Stomach (tissue), 9 donors: ENCODE measurements around the gene DMRT3. TPM values are rescaled to one million over a fixed set of nuclear protein-coding genes. Genes with fewer than 3 reads are reported as not detected.

ENCODE experiments used
- DNase-seq, 2 donors: peaks; one replicate each; pipeline versions ENCODE4 v3.0.0 to v3.0.0-alpha.2; 2013 to 2019
- H3K27ac ChIP-seq, 5 donors: fragments of 200-600 bp in 4 of 5; sonication (generic) in 4 of 5; one replicate each; pipeline ENCODE4 v1.5.1; 2013 to 2019; ENCODE audit warnings: mild to moderate bottlenecking in 1 of 5, moderate library complexity in 1 of 5
- H3K27me3 ChIP-seq, 3 donors: fragments of 200-600 bp; sonication (generic); one replicate each; pipeline ENCODE4 v1.5.1; 2017 to 2019; ENCODE audit warnings: mixed run types in 1 of 3
- H3K36me3 ChIP-seq, 4 donors: fragments of 200-600 bp; sonication (generic); 1 replicate in 3 of 4; 2 replicates in 1 of 4; pipeline ENCODE4 v1.5.1; 2016 to 2019
- H3K4me1 ChIP-seq, 4 donors: fragments of 200-600 bp; sonication (generic); one replicate each; pipeline ENCODE4 v1.5.1; 2016 to 2019
- H3K4me3 ChIP-seq, 4 donors: fragments of 200-600 bp; sonication (generic) in 3 of 4; one replicate each; pipeline ENCODE4 v1.5.1; 2016 to 2019; ENCODE audit warnings: mild to moderate bottlenecking in 1 of 4
- H3K9me3 ChIP-seq, 4 donors: fragments of 200-600 bp; sonication (generic); one replicate each; pipeline ENCODE4 v1.5.1; 2016 to 2019
- EP300 ChIP-seq: sonication (generic); formaldehyde crosslinking; IDR thresholded peaks from one replicate; pipeline ENCODE4 v1.6.1; 2017; ENCODE audit warnings: antibody characterized with exemption
- POLR2A ChIP-seq, 4 donors: fragments of 450-650 bp; IDR thresholded peaks; one replicate each; pipeline ENCODE4 v1.6.1; 2016; ENCODE audit warnings: antibody characterized with exemption in 4 of 4, control low read depth in 2 of 4, mild to moderate bottlenecking in 1 of 4, moderate library complexity in 1 of 4
- POLR2AphosphoS5 ChIP-seq, 3 donors: sonication (generic); formaldehyde crosslinking; IDR thresholded peaks; one replicate each; pipeline ENCODE4 v1.6.1; 2016; ENCODE audit warnings: antibody characterized with exemption in 3 of 3
- WGBS, 5 donors: extraction: QIAGEN DNeasy Blood & Tissue Kit in 3 of 5; methylation state at CpG; one replicate each; pipeline versions ENCODE4 v1.1.5 to v1.1.7; 2013 to 2018; 5-methylcytosine and 5-hydroxymethylcytosine counted together
- intact Hi-C: fragments of 100-400 bp; cut with DNase I; formaldehyde crosslinking; loops from one replicate; pipeline ENCODE4 v1.15.1; 2023; ENCODE audit warnings: low total_unique reads
- polyA plus RNA-seq, 3 donors: library from polyadenylated mRNA; stranded (reverse); fragments of 200-250 nt; gene quantifications; one replicate each; pipeline ENCODE4 v1.2.3, GENCODE V29; 2013
- total RNA-seq, 5 donors: library from RNA; depleted of rRNA; stranded (reverse); fragments of >200 nt; gene quantifications; one replicate each; pipeline versions ENCODE4 v1.1.0 to v1.2.3, GENCODE V29; 2014 to 2016
- TF ChIP-seq, protein P1 (sequence below), 7 experiments: fragments of 450-650 bp in 4 of 7; fragments of 200-600 bp in 3 of 7; sonication (generic) in 3 of 7; IDR thresholded peaks; one replicate each; pipeline ENCODE4 v1.5.1; 2016 to 2019; ENCODE audit warnings: antibody characterized with exemption in 7 of 7, control low read depth in 2 of 7, mild to moderate bottlenecking in 1 of 7
- donor health status: healthy with polysubstance abuse.
- donor health status: Bipolar disorder and iron deficiency.
- donor health status: healthy.

Gene DMRT3
- total and polyA plus RNA-seq, 8 donors: 0.35 TPM; not detected in 7

DNA sequence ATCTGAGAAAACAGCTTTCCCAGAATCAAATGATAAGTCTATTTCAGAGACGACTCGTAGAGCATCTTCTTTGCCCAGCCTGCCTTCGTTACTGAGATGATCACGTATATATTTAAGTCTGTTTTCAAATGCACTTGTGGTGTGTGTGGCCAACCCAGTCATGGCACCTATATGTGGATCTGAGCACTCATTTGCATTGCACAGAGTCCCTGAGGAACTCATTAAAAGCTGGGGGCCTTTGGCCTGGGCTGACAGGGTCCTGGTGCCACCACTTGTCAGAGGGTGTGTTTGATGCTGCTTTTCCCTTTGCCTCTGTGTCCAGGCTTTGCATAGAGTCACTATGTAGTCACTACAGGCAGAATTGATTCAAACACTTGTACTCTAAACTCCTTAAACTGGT, 17.4 kb upstream of the DMRT3 start:
- Histone ChIP-seq H3K36me3 (no peaks in the 10 kb centered on the region), H3K4me1 (no peaks in the 10 kb centered on the region), H3K4me3 (no peak overlapping the region), H3K27ac (no peak overlapping the region), H3K27me3 (peaks cover 0 to 84% (median 21%) of the 10 kb centered on the region in 3 donors), H3K9me3 (no peaks in the 10 kb centered on the region)
- intact Hi-C loops: no loop called here
- DNase-seq: no peak
- TF ChIP-seq EP300 (no peak), POLR2A (IDR thresholded peaks at IDR 0.05) (no peak), POLR2AphosphoS5 (IDR thresholded peaks at IDR 0.05) (no peak)
- TF ChIP-seq, protein P1, sequence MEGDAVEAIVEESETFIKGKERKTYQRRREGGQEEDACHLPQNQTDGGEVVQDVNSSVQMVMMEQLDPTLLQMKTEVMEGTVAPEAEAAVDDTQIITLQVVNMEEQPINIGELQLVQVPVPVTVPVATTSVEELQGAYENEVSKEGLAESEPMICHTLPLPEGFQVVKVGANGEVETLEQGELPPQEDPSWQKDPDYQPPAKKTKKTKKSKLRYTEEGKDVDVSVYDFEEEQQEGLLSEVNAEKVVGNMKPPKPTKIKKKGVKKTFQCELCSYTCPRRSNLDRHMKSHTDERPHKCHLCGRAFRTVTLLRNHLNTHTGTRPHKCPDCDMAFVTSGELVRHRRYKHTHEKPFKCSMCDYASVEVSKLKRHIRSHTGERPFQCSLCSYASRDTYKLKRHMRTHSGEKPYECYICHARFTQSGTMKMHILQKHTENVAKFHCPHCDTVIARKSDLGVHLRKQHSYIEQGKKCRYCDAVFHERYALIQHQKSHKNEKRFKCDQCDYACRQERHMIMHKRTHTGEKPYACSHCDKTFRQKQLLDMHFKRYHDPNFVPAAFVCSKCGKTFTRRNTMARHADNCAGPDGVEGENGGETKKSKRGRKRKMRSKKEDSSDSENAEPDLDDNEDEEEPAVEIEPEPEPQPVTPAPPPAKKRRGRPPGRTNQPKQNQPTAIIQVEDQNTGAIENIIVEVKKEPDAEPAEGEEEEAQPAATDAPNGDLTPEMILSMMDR (IDR thresholded peaks at IDR 0.05): no peak
- WGBS, 5 donors: 72 to 93% (median 90%) methylated on average over 4 of the region's 4 CpGs

DNA sequence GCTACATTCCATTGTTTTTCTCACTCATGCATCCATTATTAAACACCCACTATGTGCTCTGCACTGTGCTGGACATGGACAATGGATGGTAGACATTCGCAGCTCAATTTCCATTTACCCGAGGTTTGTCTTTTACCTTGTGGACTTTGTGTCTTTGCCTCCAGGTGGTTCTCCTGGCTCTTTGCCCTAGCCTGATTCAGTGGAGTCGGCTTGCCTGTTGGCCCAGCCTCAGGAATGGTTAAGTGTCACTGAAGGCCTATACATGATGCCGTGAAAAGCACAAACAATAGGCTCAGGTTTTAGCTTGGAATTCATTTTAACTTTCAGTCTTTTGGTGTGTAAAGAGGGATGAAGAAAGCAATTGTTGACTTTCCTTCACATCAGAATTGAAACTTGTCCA, 16.5 kb upstream of the DMRT3 start:
- no peak for TF ChIP-seq EP300
- TF ChIP-seq POLR2AphosphoS5 (IDR thresholded peaks at IDR 0.05): no peak
- TF ChIP-seq POLR2A (IDR thresholded peaks at IDR 0.05): no peak
- TF ChIP-seq, protein P1 (IDR thresholded peaks at IDR 0.05): no peak
- WGBS, 5 donors: 45 to 63% (median 46%) methylated on average over 4 of the region's 4 CpGs

DNA sequence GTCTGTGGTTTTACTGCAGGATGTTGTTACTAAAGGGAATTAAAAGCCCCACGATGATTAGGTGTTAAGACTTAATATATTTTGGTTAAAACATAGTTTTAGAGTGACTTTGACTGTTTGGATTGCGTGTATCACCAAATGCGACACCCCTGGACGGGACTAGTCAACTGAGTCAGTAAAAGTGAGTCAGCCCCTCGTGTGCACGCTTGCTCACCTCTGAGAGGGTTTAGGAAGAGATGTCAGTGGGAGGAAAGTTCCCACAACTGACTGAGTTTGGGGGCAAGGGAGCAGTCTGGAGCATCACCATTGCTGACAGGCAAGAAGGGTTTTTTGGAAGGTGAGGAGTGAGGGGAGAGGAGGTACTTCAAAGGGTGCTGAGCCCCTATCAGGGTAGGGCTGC, 14.4 kb upstream of the DMRT3 start:
- DNase-seq: no peak
- no peaks in the 10 kb centered on the region for H3K36me3 ChIP-seq
- H3K4me3 ChIP-seq: no peak overlapping the region
- intact Hi-C loops: no loop called here
- WGBS, 5 donors: 60 to 71% (median 65%) methylated on average over 6 of the region's 6 CpGs
- no peak for TF ChIP-seq POLR2AphosphoS5 (IDR thresholded peaks at IDR 0.05)
- no peaks in the 10 kb centered on the region for H3K4me1 ChIP-seq
- no peaks in the 10 kb centered on the region for H3K9me3 ChIP-seq
- no peak overlapping the region for H3K27ac ChIP-seq
- H3K27me3 ChIP-seq: peaks cover 0 to 91% (median 33%) of the 10 kb centered on the region in 3 donors

More for the DNA sequence above, 16.5 kb upstream of the DMRT3 start:
- no peaks in the 10 kb centered on the region for H3K9me3 ChIP-seq
- no peak overlapping the region for H3K27ac ChIP-seq
- no peak for DNase-seq
- peaks cover 0 to 84% (median 22%) of the 10 kb centered on the region in 3 donors for H3K27me3 ChIP-seq
- intact Hi-C loops: no loop called here
- no peak overlapping the region for H3K4me3 ChIP-seq
- H3K36me3 ChIP-seq: no peaks in the 10 kb centered on the region
- H3K4me1 ChIP-seq: no peaks in the 10 kb centered on the region

DNA sequence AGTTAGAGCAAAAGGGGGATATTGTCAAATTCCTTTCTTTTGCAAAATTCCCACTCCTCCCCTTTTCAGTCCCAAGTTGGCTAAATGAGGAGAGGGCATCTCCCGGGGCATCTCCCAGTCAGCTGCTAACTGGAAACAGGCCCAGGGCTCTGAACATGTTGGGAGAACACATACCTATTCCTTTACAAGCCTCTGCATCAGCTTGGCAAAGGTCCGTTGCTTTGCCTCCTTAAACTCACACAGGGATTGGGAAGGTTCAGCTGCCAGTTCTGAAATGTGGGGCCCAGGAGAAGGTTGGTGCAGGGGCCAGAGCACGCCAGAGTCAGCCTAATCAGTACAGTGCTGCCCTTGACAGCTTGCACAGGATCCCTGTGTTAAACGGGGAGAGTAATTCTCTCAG, 11.0 kb upstream of the DMRT3 start:
- 17 to 27% (median 25%) methylated on average over 4 of the region's 4 CpGs for WGBS, 5 donors

DNA sequence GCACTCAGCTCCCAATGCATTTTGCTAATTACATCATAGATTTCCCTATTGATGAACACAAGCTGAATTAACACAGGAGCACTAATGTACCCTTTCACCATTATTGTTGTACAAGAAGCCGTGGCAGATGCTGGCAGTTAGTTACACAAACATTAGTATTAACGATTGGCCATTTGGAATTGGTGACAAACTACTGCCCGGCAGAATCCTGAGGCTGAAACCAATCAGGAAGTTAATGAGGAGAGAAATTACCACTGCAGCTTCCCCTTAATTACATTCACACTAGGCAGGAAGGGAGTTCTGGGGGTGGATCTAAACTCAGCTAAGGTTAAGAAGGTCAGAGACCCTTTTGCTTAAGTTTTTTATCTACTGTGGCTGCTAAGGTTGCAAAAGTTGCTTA, 9.6 kb upstream of the DMRT3 start:
- no peaks in the 10 kb centered on the region for H3K36me3 ChIP-seq
- H3K9me3 ChIP-seq: peaks cover 0 to 16% (median 3%) of the 10 kb centered on the region in 4 donors
- H3K27ac ChIP-seq: no peak overlapping the region
- 14 to 22% (median 16%) methylated on average over 3 of the region's 3 CpGs for WGBS, 5 donors
- TF ChIP-seq POLR2A (IDR thresholded peaks at IDR 0.05) (no peak), POLR2AphosphoS5 (IDR thresholded peaks at IDR 0.05) (no peak), EP300 (no peak)
- TF ChIP-seq, protein P1 (IDR thresholded peaks at IDR 0.05): no peak
- no peak for DNase-seq
- no peak overlapping the region for H3K4me3 ChIP-seq
- peaks cover 7 to 30% (median 21%) of the 10 kb centered on the region in 4 donors for H3K4me1 ChIP-seq
- H3K27me3 ChIP-seq: peaks cover 25 to 99% (median 76%) of the 10 kb centered on the region in 3 donors
- intact Hi-C loops: no loop called here

More for the DNA sequence above, 11.0 kb upstream of the DMRT3 start:
- DNase-seq: no peak
- H3K27ac ChIP-seq: no peak overlapping the region
- no peak overlapping the region for H3K4me3 ChIP-seq
- TF ChIP-seq EP300 (no peak), POLR2AphosphoS5 (IDR thresholded peaks at IDR 0.05) (no peak), POLR2A (IDR thresholded peaks at IDR 0.05) (no peak)
- TF ChIP-seq, protein P1 (IDR thresholded peaks at IDR 0.05): no peak
- peaks cover 11 to 99% (median 63%) of the 10 kb centered on the region in 3 donors for H3K27me3 ChIP-seq
- H3K9me3 ChIP-seq: peaks cover 0 to 3% (median 0%) of the 10 kb centered on the region in 4 donors
- intact Hi-C loops: no loop called here
- H3K36me3 ChIP-seq: no peaks in the 10 kb centered on the region
- H3K4me1 ChIP-seq: peaks cover 0 to 16% (median 9%) of the 10 kb centered on the region in 4 donors
